Measurements from ENCODE around the gene ICOSLG.

- TF ChIP-seq EZH2phosphoT487 (IDR thresholded peaks at IDR 0.05; ENCODE audit: unreplicated experiment) (no peak), NANOG (IDR thresholded peaks at IDR 0.05; ENCODE audit: borderline replicate concordance) (no peak), CTCF (conservative IDR thresholded peaks at IDR 0.05; ENCODE audit: low read depth in 2 of 2) (no peak), ZNF331 (CRISPR knock-in tag; IDR thresholded peaks at IDR 0.05; ENCODE audit: low read depth) (no peak), POLR2AphosphoS5 (IDR thresholded peaks at IDR 0.05; ENCODE audit: low read depth) (no peak), EZH2 (IDR thresholded peaks at IDR 0.05; ENCODE audit: low read depth, unreplicated experiment) (no peak), REST (IDR thresholded peaks at IDR 0.05; ENCODE audit: unreplicated experiment) (no peak), JUNB (IDR thresholded peaks at IDR 0.05; ENCODE audit: unreplicated experiment) (no peak), ETS1 (IDR thresholded peaks at IDR 0.05) (no peak), ZNF114 (CRISPR knock-in tag; IDR thresholded peaks at IDR 0.05) (no peak), CREB1 (CRISPR knock-in tag; IDR thresholded peaks at IDR 0.05; ENCODE audit: low read depth) (no peak), ZNF462 (CRISPR knock-in tag; IDR thresholded peaks at IDR 0.05) (no peak), STAT1 (IDR thresholded peaks at IDR 0.05; ENCODE audit: unreplicated experiment) (no peak)
Measured at GRCh38 chr21:44259082-44259705, 18.5 kb upstream of the ICOSLG start.

All from GM23338 (cell line).